Suprapubic skin (tissue), 4 donors: ENCODE data around the gene ATP11A.

Experiments used
- CTCF ChIP-seq, 2 donors: fragments of 200-600 bp in 1 of 2; fragments of 450-650 bp in 1 of 2; sonication (generic) in 1 of 2; IDR thresholded peaks; one replicate each; pipeline ENCODE4 v1.5.1; 2016 to 2019; ENCODE audit warnings: antibody characterized with exemption in 2 of 2, mild to moderate bottlenecking in 1 of 2, moderate library complexity in 1 of 2
- EP300 ChIP-seq: sonication (generic); formaldehyde crosslinking; IDR thresholded peaks from one replicate; pipeline ENCODE4 v1.6.1; 2017; ENCODE audit warnings: antibody characterized with exemption
- POLR2A ChIP-seq, 2 donors: fragments of 450-650 bp; IDR thresholded peaks; one replicate each; pipeline ENCODE4 v1.6.1; 2017; ENCODE audit warnings: antibody characterized with exemption in 2 of 2, mild to moderate bottlenecking in 2 of 2, moderate library complexity in 2 of 2
- POLR2AphosphoS5 ChIP-seq, 3 donors: sonication (generic); formaldehyde crosslinking; IDR thresholded peaks; one replicate each; pipeline ENCODE4 v1.6.1; 2017; ENCODE audit warnings: antibody characterized with exemption in 3 of 3

GRCh38 chr13:112685896-112686295, 3.9 kb upstream of the ATP11A start:
- TF ChIP-seq CTCF (IDR thresholded peaks at IDR 0.05) (no peak), POLR2AphosphoS5 (IDR thresholded peaks at IDR 0.05) (no peak), POLR2A (IDR thresholded peaks at IDR 0.05) (no peak), EP300 (no peak)
